HG03354 (cell line): Measurements from ENCODE around the gene MMAB.

Experiments used
- ATAC-seq: cut with Tn5 transposase; IDR thresholded peaks from one replicate; pipeline ENCODE4 v1.9.1; 2021; ENCODE audit warnings: mild to moderate bottlenecking; ENCODE audit not compliant: unreplicated experiment, poor library complexity, severe bottlenecking

Gene MMAB

DNA sequence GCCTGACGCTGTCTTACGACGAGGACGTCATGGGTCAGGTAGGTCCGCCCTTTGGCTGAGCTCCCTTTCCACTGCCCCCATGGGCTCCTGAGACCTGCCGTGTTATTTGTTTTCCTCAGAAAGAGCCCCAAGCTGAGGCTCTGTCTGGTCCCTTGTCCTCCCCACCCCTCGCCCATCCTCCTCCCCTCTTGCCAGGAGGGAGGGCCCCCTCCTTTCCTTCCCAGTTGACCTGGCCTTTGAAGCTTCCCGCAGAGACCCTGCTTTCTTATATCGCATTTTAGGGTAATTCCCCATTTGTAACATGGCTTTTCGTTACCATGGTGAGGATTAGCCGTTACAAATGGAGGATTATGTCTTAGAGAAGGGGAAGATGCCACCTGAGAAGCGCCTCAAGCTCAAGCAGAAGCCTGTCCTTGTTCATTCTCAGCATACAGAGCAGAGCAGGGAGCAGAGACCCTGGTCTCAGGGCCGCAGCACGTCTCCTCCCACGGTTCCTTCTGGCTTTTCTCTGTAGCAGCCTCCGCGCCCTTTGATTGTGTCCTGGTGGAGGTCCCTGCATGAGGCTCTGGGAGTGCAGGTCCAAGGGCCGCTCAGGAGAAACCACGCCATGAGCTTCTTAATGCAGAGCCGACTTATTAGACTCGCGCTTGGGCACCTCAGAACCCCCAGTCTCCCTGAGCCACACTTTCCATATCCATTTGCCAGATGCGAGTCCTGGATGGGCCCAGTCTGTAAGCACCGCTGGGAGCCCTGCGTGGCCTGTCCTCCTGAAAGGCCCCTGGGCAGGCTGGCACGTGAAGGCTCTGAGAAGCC is 48.6 kb downstream of the MMAB start:
- ATAC-seq = no peak

DNA sequence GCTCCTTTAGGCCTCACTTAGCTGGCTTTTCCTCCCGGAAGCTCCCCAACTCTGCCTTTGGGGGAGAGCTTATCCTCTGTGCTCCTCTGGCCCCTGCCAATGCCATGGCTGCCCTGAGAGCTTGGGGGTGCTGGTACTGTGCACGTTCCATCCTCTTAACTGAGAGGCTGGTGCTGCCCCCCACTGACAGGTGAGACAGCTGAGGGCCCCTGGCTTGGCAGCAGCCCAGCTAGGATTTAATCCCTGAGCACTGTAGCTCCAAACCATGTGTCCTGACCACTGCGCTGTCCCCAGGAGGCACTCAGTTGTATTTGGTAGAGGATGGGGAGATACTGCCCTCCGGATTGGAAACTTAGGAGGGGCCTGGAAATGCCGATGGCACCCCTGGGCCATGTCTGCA is 49.8 kb downstream of the MMAB start:
- no peak for ATAC-seq

DNA sequence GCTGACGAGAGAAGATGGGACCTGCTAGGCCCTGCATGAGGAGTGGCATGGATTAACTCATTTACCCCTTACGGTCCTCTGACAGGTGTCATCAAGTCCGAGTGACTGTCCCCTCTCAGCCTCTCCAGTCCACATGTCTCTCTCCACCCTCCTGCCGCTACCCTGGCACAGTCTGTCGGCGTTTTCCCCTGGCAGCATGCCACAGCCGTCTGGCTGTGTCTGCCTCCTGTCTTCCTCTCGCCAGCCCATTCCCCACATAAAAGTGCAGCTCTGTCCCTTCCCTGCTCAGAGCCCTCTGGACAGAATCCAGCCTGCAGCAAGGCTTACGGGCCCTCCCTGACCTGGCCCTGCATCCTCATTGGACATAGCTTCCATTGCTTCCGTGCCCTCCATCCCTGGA is 50.2 kb downstream of the MMAB start:
- no peak for ATAC-seq

- no peak for ATAC-seq
Observed at GRCh38 chr12:109521831-109522230, 51.5 kb downstream of the MMAB start.

- ATAC-seq = no peak
Observed at GRCh38 chr12:109519787-109520186, 53.5 kb downstream of the MMAB start.

DNA sequence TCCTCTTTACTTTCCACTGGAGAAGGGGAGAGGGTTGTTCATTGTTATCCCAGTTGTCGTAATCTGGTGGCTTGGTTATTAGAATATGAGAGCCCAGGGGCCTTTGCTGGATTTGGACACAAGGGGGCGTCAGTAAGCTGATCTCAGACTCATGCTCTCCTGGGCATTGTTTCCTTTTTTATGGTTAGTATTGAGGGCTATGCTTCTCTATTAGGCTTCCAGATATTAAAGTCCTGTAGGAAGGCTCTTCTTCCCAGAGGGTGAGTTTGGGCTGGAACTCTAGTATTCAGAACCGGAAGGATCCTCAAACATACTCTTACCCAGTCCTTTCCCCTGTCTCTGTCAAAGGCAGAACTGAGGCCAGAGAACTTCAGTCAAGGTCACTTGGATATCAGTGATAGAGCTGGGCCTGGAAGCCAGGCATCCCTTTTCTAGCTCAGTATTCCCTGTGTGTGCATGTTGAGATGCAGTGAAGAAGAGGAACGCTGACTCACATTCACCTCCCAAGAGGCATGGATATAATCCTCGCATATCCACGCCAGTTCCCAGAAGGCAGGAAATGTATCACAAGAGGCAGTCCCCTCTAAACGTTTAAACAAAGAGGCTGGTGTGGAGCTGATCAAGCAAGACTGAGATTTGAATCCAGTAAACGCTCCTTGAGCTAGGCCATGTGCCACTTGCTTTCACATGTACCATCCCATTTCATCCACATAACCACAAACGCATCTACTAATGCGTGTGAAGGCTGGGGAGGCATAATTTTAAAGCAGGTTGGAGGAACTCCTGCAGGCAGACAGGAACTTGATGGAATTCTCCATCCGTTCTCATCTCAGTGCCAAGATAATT is 54.3 kb downstream of the MMAB start:
- ATAC-seq = no peak

DNA sequence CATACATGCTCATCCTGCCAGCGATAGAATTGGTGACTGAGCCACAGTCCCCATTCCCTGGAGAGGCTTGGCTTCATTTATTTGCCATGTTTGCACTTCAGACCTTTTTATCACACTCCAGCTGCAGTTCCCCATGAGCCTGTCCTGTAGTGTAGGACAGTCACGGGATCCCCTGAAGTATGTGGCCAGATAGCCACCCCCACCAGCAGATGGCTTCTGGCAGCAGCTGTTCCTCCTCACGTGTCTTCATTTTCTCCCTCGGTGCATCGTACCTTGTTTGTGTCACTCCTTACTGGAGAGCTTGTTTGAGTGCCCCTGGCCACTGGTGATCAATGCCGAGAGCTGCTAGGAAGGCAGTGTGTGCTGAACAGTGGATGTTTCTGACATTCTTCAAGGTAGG is 55.7 kb downstream of the MMAB start:
- ATAC-seq = no peak

- no peak for ATAC-seq
Observed at GRCh38 chr12:109513977-109514376, 59.3 kb downstream of the MMAB start.

- no peak for ATAC-seq
Observed at GRCh38 chr12:109513051-109513450, 60.3 kb downstream of the MMAB start.

GRCh38 chr12:109512608-109513007 is 60.7 kb downstream of the MMAB start:
- ATAC-seq = no peak

DNA sequence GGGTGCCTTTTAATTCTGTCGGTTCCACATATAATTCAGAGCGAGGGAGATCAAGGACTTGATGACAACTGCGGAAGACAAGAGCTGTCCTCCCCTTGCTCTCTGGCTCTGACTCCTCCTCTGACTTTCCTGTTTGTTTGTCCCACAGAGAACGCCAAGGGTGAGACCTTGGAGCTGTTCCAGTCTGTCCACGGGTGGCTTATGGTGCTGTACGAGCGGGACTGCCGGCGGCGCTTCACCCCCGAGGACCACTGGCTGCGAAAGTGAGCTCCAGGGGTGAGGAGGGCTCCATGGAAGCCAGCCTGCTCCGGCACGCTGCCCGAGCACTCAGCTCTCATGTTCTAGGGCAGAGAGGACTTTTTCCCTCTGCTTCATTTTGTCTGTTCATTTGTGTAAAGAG is 63.1 kb downstream of the MMAB start:
- no peak for ATAC-seq

- ATAC-seq = no peak
Observed at GRCh38 chr12:109504068-109504467, 69.2 kb downstream of the MMAB start.
